H1 (cell line): Measurements from ENCODE around the gene EXOSC7.
"Not testable (repeated sequence)": the region's sequence is repeated elsewhere in the genome, so short reads cannot be mapped to it uniquely, and the experiment has no call there.

Source experiments
- EZH2 ChIP-seq: fragments of 200-600 bp; sonication (generic); IDR thresholded peaks from 2 replicates; pipeline ENCODE4 v1.7.1; 2012; ENCODE audit warnings: low read depth, mild to moderate bottlenecking, moderate library complexity, low read length, inconsistent platforms; ENCODE audit not compliant: severe bottlenecking
- POLR2A ChIP-seq, 2 experiments: IDR thresholded peaks; 1 replicate in 1 of 2; 2 replicates in 1 of 2; pipeline ENCODE4 v1.6.1; 2011; ENCODE audit warnings: low read depth in 2 of 2, low read length in 2 of 2, mild to moderate bottlenecking in 2 of 2; ENCODE audit errors: control extremely low read depth in 1 of 2
- TAF7 ChIP-seq: optimal IDR thresholded peaks from 2 replicates; pipeline ENCODE3; 2011; ENCODE audit warnings: low read depth, mild to moderate bottlenecking, inconsistent platforms, low read length, moderate library complexity, borderline replicate concordance
- TCF12 ChIP-seq: IDR thresholded peaks from 2 replicates; pipeline ENCODE4 v1.6.1; 2011; ENCODE audit warnings: low read depth, mild to moderate bottlenecking, low read length
- YY1 ChIP-seq: IDR thresholded peaks from 2 replicates; pipeline ENCODE4 v1.6.1; 2011; ENCODE audit warnings: low read depth, mild to moderate bottlenecking, low read length
- TF ChIP-seq, protein P1 (sequence below), 3 experiments: IDR thresholded peaks; 1 replicate in 2 of 3; 2 replicates in 1 of 3; pipeline versions ENCODE4 v1.5.1 to v1.6.1; 2011; ENCODE audit warnings: low read length in 3 of 3, mild to moderate bottlenecking in 3 of 3, inconsistent platforms in 2 of 3, low read depth in 1 of 3, moderate library complexity in 1 of 3; ENCODE audit not compliant: insufficient read depth in 1 of 3; ENCODE audit errors: control extremely low read depth in 1 of 3
- TF ChIP-seq, protein P2 (sequence below): IDR thresholded peaks from 2 replicates; pipeline ENCODE4 v1.6.1; 2011; ENCODE audit warnings: low read length, improper control_type of control experiment

DNA sequence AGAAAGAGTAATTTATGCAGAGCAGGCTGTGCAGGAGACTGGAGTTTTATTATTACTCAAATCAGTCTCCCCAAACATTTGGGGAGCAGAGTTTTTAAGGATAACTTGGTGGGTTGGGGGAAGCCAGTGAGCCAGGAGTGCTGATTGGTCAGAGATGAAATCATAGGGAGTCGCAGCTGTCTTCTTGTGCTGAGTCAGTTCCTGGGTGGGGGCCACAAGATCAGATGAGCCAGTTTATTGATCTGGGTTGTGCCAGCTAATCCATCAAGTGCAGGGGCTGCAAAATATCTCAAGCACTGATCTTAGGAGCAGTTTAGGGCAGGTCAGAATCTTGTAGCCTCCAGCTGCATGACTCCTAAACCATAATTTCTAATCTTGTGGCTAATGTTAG lies 77.8 kb downstream of the EXOSC7 start:
- TF ChIP-seq, protein P1, sequence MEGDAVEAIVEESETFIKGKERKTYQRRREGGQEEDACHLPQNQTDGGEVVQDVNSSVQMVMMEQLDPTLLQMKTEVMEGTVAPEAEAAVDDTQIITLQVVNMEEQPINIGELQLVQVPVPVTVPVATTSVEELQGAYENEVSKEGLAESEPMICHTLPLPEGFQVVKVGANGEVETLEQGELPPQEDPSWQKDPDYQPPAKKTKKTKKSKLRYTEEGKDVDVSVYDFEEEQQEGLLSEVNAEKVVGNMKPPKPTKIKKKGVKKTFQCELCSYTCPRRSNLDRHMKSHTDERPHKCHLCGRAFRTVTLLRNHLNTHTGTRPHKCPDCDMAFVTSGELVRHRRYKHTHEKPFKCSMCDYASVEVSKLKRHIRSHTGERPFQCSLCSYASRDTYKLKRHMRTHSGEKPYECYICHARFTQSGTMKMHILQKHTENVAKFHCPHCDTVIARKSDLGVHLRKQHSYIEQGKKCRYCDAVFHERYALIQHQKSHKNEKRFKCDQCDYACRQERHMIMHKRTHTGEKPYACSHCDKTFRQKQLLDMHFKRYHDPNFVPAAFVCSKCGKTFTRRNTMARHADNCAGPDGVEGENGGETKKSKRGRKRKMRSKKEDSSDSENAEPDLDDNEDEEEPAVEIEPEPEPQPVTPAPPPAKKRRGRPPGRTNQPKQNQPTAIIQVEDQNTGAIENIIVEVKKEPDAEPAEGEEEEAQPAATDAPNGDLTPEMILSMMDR (IDR thresholded peaks at IDR 0.05; ENCODE audit: control extremely low read depth in 1 of 3, insufficient read depth in 1 of 3, low read depth in 1 of 3, low read length in 3 of 3): not testable (repeated sequence)
- not testable (repeated sequence) for TF ChIP-seq YY1; TCF12; TAF7; EZH2; POLR2A (IDR thresholded peaks at IDR 0.05; ENCODE audit: control extremely low read depth in 1 of 2, low read depth in 2 of 2, low read length in 2 of 2)
- TF ChIP-seq, protein P2, sequence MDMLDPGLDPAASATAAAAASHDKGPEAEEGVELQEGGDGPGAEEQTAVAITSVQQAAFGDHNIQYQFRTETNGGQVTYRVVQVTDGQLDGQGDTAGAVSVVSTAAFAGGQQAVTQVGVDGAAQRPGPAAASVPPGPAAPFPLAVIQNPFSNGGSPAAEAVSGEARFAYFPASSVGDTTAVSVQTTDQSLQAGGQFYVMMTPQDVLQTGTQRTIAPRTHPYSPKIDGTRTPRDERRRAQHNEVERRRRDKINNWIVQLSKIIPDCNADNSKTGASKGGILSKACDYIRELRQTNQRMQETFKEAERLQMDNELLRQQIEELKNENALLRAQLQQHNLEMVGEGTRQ: not testable (repeated sequence)
